IPS-NIHi11 (cell line): ENCODE measurements around the gene NT5C2.
"Not testable (repeated sequence)": the region's sequence is repeated elsewhere in the genome, so short reads cannot be mapped to it uniquely, and the experiment has no call there.

Experiments
- DNase-seq: peaks from one replicate; pipeline ENCODE4 v3.0.0; 2012; ENCODE audit warnings: mixed read lengths, low spot score

The NT5C2 gene

DNA sequence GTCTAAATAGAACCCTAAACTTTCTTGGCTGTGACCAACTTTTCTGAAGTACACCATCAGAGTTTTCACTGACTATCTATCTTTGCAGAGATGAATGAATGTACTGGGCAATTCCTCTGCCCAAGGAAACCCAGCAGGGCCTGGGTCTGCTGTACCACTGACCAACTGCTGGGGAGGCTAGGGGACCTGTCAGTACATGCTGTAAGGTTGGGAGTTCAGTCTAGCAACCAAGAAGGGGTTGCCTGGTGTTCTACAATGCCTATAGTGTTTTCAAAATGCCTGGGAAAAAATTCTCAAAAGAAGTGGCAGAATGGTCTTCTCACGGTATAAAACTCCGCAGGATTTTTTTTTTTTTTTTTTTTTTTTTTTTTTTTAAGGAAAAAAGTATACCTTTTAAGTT is 106.3 kb downstream of the NT5C2 start:
- no peak for DNase-seq

DNA sequence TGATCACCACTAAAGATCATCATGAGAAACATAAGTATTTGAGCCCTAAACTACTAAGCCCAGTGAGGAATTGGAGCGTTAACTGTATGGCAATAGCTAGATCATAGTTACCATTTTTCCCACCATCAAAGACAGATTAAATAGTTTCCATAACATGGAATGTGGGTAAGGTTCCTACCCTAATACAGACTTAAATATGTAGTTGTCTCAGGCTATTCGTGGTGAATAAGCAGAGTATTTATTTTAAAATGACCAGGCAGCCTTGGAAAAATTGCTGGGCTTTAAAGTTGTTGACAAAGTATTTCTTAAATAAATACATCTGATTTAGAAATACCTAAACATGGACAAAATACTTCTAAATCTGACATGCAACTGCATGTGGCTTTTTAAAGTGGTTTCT is 106.8 kb downstream of the NT5C2 start:
- DNase-seq = no peak

DNA sequence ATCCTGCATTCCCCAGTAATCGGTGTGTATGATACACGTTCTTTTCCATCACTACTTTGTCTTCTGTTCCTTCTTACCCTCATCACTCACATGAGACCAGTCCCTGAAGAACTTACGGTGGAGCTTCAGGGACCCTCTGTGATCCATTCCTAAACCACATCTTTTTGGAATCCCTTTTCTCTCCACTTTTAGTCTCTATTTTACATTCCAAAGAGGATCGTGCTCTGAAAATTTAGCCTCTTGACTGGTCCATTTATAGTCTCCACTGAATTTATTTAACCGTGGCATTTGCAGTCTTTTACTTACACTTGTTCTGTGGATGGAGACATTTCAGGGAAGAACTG is 109.1 kb downstream of the NT5C2 start:
- DNase-seq = no peak

DNA sequence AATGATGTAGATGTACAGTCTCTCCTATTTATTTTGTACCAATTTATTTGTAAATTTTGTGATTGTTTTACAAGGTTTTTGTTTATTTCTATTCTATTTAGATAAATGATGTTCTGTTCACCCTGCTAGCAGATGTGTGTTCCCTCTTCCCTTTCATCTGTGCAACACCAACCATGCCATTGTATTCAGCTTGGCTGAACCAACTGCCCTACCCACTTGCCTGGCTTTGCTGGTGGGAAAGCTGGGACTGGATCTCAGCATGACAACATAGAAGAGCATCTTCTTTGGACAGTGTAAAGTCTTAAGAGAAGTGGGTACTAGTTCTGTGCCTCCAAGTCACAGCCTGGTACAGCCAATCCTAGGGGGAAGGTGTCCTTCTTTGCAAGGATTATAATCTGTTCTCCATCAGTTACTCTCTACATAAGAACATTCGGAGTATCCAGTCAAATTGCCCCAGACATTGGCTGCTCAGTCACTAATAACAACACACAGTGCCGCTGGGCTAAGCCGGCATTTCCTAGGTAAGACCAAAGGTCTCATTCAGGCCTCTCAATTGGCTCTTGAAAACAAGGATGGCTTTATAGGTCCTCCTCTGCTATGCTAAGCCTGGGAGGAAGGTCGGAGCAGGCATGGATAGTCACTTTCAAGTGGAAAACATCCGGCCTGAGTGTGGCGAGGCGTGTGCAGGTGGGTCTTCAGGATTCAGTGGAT is 109.7 kb downstream of the NT5C2 start:
- no peak for DNase-seq

DNA sequence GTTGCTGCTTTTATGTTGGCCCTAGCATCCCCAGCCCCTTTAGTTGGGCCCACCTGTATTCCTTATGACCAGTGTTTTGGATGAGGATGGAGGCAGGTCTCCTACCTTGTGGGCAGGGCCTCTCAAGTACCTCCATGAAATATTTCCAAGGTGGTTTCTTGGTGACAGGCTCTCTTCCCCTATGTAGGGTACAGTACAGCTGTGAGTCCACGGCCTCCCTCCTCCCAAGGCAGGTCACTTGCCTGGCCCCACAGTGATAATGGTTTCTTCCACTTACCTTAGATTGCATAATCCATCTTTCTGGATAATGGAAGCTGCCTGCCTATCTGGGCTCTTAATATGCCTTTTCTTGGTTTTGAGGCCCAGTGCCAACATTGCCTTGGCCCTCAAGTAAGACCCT is 110.4 kb downstream of the NT5C2 start:
- DNase-seq = no peak

DNA sequence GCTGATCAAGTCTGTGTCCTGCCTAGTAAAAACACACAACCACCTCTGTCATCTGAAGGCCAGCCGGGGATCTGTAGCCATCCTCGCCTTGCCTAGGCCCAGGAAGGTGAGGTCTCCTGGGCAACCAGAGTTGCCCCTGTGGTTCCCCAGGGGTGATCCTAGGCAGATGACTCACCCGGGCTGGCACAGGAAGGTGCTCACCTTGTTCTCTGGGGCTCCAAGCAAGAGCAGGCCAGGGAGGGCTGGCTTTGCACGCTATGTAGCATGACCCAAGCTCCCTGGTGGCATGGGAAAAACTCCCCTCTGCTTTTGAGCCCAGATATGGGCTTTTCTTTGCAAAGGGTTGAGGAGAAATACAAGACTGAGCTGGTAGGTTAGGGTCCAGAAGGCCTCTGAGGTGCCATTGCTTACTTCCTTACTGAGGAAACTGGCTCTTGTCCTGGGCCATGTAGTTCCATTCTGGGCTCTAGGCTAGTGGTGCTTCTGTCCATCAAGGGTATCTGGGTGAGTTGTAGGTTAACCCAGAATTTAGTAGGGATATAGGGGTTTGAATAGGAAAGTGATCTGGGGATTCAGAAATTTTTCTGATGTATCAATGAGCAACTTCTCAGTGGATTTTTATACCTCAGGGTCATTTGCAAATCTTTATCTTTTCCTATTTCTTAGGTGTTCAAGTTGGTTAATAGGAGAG is 112.0 kb downstream of the NT5C2 start:
- no peak for DNase-seq

DNA sequence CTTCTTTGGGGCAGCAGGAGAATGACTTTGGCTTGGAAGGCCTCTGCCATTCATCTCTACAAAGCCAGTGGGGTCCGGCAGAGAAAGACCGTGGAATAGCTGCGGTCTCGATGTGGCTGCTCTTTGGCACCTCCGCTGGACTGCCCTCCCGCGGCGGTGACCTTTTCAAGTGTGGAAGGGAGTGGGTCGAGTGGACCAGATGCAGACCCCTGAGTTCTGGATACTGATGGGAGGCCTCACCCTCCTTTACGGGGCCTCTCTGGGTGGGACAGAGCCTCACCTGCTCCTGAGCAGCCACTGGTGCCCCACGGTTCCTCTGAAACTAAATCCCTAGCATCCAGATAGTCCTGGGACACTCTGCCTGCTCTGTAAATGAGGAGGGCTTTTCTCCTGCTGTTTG is 113.1 kb downstream of the NT5C2 start:
- no peak for DNase-seq

DNA sequence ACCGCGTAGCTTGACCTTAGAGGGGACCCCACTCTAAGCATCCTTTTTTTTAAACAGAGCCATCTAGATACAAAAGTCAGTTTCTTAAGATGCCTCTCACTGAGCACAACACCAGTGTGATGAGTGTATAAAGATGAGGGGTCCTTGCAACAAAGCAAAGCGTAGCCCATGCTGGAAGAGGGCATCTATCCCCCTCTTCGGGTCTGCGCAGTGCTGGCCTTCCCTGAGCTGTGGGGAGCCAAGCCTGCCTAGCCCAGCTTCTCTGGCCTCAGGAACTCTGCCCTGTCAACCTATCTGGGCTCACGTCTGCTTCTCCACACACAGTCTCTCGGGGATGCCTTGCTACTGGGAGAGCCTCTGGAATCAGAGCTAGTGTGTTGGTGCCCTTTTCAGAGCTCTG is 114.0 kb downstream of the NT5C2 start:
- no peak for DNase-seq

DNA sequence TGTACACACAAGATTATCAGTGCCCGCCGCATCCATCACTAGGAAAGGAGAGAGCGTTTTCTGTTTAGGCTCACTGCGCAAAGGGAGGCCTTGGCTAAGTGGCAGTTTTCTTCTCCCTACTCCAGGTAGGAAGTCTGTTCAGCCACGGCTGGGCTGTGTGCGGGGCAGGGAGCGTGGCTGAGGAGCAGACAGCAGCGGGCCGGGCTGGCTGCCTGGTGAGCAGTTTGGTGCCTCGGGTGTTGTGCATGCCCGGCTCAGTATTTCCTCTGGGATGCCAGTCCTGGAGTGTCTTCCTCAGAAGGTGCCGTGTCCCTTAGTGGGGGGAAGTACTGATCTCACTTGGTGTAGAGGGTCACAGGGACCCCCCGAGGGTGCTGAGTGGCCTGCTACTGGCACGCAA is 114.4 kb downstream of the NT5C2 start:
- DNase-seq = no peak

DNA sequence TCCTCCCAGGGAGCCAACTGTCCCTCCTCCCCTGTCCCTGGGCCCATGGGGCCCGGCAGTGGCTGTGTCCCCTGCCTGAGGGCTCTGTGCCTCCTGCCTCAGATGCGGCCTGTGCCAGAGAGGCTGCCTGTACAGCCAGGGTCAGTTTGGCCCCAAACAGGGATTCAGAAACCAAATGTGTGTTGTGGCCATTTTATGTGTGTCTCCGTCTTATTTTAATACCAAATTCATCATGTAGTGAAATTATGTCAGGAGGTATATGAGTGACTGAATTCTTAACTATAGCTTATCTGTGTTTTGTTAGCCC is 114.8 kb downstream of the NT5C2 start:
- no peak for DNase-seq

DNA sequence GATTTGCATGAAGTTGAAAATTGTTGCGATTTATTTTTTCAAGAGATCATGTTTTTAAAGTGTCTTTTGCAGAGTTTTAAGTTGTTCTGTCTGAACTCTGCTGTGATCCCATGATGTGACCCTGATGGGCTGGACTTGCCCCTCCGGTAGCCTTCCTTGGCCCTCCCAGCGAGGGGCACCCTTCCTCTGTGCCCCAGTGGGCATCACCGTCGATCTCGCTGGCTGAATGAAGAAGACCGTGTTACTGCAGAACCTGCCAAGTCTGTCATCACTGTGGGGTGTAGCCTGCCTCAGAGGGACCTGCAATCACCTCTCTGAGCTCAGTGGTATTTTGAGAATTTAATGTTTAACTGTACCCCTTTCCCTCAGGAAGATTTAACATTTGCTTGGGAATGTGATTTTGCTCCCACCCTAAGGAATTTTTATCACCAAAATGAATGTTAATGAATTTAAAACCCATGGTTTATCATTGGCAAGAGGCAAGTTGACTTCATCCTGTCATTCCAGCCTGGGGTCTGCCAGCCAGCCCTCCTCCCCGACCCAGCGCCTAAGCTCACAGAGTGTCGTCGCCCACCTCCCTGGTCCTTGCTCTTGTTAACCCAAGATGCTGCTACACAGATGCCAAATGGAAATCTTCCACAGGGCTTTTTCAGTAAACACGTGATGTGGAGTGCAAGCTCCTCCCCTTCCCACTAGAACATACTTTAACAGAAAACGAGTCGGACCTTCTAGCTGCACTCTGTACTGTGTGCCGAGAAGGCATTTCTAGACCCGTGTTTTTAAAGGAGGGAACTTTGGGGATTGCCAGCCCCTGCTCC is 115.4 kb downstream of the NT5C2 start:
- DNase-seq = no peak

DNA sequence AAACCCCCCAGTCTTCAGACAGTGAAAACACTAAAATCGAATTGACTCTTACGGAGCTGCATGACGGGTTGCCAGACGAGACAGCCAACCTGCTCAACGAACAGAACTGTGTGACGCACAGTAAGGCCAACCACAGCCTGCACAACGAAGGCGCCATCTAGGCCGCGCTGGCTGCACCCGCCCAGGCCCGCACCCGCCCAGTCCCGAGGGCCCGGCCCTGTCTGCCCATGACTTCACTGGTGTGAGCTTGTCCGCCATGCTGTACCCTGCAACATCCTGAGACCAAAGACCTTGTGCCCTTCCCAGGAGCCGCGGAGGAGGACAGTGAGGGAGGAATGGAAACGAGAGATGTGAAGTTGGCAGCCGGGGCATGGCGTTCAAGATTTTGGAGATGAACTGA is 116.1 kb downstream of the NT5C2 start:
- DNase-seq = no peak

DNA sequence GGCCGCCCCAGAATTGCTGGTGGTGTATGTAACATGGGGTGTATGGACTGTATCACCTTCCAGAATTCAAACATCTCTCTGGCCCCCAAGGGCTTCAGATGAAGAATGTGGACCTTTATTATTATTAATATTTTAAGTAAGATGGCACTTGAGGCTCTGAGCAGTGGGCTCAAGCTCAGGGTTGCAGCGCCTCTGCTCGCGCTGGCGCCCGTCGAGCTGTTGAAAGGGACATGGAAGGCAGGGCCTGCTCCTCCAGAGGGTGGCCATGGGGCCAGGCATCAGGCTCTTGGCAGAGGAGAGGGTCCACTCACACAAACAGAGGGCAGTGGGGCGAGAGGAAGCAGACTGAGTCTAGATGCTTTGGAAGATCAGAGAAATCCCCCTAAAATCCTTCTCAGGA is 120.2 kb downstream of the NT5C2 start:
- DNase-seq = no peak

DNA sequence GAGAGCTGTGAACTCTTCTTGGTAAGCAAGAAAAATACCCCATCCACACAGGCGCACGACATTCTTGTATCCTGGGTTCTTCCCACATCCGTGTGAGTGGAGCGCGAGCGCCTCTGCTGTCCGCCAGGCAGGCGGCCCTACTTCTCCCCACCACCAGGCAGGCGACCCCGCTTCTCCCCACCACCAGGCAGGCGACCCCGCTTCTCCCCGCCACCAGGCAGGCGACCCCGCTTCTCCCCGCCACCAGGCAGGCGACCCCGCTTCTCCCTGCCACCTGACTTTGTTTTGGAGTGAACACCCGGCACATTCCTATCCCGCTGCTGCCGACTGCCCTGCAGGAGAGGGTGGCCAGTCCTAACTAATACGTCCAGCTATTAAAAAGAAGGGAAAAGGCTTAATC is 120.8 kb downstream of the NT5C2 start:
- DNase-seq = no peak

DNA sequence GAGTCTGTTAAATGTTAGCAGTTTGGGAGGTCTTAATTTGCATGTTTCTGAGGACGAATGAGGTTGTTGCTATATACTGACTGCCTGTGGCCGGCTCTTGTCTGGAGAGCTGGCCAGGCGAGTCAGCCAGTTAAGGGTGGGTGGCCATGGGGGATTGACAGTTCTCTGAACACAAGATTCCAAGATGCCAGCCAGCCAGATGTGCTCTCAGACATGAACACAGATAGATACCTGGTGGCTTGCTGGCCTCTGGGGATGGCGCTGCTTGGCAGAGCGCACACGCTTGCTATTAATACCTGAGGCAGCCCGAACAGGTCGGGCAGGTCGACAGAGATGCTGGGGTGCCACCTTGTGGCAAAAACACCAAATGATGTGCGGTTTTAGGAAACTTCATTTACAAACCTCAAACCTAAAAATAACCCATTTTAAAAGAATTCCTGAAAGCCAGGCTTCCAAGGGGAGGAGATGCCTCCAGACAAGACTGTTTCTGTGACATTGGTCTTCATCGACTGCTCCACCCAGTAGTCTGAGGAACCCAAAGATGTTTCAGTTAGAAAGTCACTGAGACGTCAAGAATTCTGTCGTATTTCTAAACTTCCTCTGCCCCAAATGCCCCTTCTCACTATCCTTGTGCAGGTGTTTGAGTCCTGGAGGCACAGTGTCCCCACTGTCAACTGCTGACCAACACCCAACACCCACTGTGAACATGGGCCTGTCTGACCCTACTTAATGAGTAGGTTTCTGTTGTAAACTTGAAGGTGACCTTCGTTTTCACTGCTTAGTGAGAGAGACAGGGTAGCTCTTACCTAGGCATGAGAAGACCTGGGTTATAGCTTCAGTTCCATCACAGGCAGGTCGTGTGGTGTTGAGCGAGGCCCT is 123.4 kb downstream of the NT5C2 start:
- DNase-seq = peak; percentile 81

DNA sequence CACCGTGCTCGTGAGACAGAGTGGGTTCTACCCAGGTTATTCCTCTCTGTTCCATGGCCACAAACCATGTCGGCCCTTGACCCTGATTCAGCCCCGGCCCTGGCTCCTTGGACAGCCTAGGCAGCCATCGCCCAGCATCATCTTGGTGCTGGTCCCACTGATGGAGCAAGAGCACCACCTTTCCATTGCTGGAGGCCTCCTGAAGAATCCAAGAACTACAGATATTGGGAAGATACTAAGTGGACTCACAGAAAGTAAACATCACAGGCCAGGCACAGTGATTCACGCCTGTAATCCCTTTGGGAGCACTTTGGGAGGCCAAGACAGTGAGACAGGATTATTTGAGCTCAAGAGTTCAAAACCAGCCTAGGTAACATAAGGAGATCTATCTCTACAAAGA is 125.1 kb downstream of the NT5C2 start:
- DNase-seq = no peak

DNA sequence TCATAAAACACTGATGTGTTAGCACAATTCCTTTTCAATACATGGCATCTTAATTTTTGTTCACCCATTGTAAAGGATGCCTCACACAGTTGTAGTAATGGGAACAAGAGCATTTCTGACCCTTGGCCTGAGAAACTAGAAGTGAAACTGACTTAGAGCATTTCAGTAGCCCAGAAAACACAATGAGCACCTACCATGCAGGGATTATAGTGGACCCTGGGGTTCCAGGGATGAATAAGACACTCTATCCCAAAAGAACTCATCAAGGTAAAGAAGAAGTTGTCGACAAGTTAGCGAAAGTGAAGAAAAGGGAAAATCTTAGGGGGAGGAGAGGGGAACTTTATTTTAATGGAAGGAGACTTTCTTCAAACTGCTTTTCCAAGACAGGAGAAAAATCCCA is 125.6 kb downstream of the NT5C2 start:
- DNase-seq = no peak

DNA sequence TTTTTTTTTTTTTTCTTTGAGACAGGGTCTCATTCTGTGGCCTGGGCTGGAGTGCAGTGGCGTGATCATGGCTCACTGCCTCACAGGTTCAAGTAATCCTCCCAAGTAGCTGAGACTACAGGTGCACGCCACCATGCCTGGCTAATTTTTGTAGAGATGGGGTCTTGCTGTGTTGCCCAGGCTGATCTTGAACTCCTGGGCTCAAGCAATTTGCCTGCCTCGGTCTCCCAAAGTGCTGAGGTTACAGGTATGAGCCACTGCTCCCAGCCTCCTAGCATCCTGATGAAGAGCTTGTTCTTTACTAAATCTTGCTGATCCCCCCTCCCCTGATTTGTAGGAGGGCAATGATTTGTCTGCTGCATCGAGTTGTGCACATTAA is 126.0 kb downstream of the NT5C2 start:
- DNase-seq = not testable (repeated sequence)

DNA sequence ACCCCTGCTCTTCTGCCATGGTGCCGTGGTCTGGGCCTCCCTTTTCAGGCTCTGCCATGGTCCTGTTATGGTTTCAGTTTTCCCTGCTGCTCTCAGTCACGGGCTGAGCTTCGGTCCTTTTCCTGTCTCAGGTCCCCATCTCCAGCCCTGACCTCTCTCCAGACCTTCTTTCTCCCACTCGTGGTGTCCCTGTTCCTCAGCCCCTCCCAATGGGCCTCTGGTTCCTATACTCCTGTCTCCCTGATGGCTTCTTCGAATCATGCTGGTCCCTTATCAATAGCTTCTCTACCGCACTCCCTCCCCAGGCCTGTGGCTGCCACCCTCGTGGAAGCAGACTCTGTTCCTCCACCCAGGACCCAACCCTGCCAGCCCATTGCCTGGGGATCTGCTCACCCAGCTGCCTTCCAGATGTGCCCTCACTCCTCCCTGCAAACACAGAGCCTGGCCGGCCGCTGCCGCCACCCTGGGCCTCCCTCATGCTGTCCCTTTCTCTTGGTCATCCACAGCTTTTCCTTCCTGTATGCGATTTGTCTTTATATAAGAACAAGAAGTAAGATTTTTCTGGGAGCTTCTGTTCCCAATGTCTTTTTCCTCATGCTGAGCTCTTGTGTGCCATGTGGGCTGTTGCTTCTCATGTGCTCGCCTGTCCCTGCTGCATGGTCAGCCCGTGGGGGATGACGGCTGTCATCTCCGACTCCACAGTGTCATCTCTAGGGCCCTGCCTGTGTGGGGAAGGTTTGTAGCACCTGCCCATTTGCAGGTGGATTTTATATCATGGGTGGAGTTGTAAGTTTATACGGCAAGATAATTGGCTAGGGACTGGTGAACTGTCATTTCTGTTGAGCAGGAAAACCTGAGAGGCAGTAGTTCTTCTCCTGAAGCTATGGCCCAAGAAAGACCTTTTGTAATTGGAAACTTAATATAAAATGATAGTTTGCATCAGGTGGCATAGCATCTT is 126.7 kb downstream of the NT5C2 start:
- no peak for DNase-seq

DNA sequence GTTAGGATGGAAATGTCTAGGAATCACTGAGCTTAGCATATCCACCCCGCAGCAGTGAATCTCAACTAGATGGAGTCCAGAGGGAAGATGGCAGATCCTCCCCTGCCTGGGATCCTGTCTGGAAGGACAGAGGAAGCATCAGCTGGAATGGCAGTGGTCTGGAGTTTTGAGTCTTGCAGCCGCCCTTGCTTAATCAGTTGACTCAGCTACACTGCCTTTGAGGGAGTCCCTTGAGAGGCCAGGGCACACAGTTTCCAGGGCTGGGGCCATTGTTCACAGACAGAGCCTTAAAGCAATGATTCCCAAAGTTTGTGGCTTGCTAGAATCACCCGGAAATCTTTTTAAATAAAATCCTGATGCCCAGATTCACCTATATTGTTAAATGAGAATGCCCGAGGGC is 128.1 kb downstream of the NT5C2 start:
- no peak for DNase-seq

DNA sequence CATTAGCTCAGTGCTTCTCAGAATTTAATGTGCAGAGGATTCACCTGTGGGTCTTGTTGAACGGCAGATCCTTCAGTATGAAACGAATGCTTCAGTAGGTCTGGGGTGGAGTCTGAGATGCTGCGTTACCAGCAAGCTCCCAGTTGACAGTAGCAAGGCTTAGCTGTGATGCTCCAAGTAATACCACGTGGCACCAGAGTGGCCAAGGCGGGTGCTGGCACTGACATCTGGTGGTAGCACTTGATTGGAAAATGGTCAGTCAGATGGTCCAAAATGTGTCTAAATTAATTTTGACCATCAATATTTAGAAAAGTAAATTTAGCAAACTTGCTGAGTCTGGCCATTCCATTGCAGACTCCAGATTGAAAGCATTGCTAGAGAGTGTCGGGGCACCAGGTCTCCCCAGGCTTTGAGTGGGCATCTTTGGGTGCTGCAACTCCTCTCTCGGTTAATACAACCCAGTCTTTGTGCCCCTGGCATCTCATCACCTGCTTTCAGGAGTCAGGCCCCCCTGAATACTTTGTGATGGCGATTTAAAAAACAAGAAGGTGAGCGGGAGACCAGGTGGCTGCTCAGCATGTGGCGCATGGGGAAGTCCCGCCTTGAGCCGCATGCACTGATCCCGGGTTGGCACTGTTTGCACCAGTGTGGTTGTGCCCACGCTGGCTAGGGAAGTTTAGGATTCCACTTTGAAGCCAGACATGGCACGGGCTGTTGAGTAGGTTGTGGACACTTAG is 130.1 kb downstream of the NT5C2 start:
- DNase-seq = no peak
